ENCODE results near the gene RRAS. TPM values are rescaled to one million over a fixed set of nuclear protein-coding genes. Genes with fewer than 3 reads are reported as not detected.
A peak's percentile ranks its signal among the peaks of the same experiment; 100 is the strongest.

The RRAS gene
- total RNA-seq = 10 to 100 TPM in 3 of 5 donors, 1 to 10 TPM in 2; 8.5 to 15.4 (median 13.0) TPM
- 4.8 TPM for total RNA-seq (2013)
- 0.40 to 6.7 (median 4.1) reads per million in 29 experiments for total RNA-seq

GRCh38 chr19:49640113-49640898, at the start of gene RRAS:
TSS of gene RRAS (minus strand) at chr19:49640143. CDS start at chr19:49640098, 45 bp downstream.
- peaks cover 56 to 68% (median 67%) of the 10 kb centered on the region in 3 donors for H3K4me1 Mint-ChIP-seq
- POLR2A ChIA-PET = interaction anchor here (0.5 to 1.4 kb wide), 11 partner anchors 24 to 1475 kb away, joined by 3 to 11 read pairs (median 5); partner anchors contain the start of genes IRF3 (in 1 of the 2), MED25 (in 1 of the 2) and NUP62 (in 1 of the 2)

GRCh38 chr19:49689133-49690078, 49.5 kb upstream of the RRAS start, which contains the start of gene ADM5:
TSS of gene ADM5 (plus strand) at chr19:49689594. CDS start at chr19:49689838, 244 bp downstream.
- H3K27me3 ChIP-seq (replicated peaks in 1 of 2; ENCODE audit: control insufficient read depth in 2 of 2, extremely low read depth in 1 of 2, insufficient read depth in 2 of 2, low read length in 1 of 2) = peaks cover 5 to 46% of the 10 kb centered on the region in 2 experiments
- peak; percentile 37 to 56 (median 51) for ATAC-seq (replicated peaks in 1 of 4)
- DNase-seq = peak in 20 of 35 experiments; percentile 19 to 60 (median 43)
- peaks cover 13 to 26% of the 10 kb centered on the region in 2 donors for H3K27me3 Mint-ChIP-seq
- no peak within 1 kb of the TSS for H3K27ac ChIP-seq (ENCODE audit: low read length)
- peak within 1 kb of the TSS; percentile 52 to 60 for H3K4me3 ChIP-seq (ENCODE audit: control insufficient read depth in 1 of 2, extremely low read depth in 1 of 2, low read length in 1 of 2)
- H3K4me3 Mint-ChIP-seq = peak within 1 kb of the TSS; percentile 82 to 89 (median 85)
- H3K9me3 Mint-ChIP-seq = no peaks in the 10 kb centered on the region
- peaks cover 16% of the 10 kb centered on the region for H3K36me3 Mint-ChIP-seq
- peak within 1 kb of the TSS; percentile 73 for H3K27ac Mint-ChIP-seq
- WGBS (ENCODE audit: insufficient coverage) = 50% methylated on average over 48 of the region's 54 CpGs
- H3K9me3 ChIP-seq = no peaks in the 10 kb centered on the region
- peaks cover 4 to 31% of the 10 kb centered on the region in 2 donors for H3K36me3 ChIP-seq (ENCODE audit: control insufficient read depth in 2 of 2, extremely low read depth in 1 of 2, insufficient read depth in 1 of 2, low read length in 1 of 2)
- H3K4me1 ChIP-seq (ENCODE audit: control insufficient read depth in 1 of 2, extremely low read depth in 1 of 2, insufficient read depth in 2 of 2, low read length in 2 of 2) = peaks cover 4 to 30% of the 10 kb centered on the region in 2 experiments
- peaks cover 19 to 26% (median 25%) of the 10 kb centered on the region in 3 donors for H3K4me1 Mint-ChIP-seq
- CTCF ChIA-PET = no interaction called here
- POLR2A ChIA-PET = no interaction called here

More at GRCh38 chr19:49640113-49640898, at the start of gene RRAS:
- H3K4me3 Mint-ChIP-seq = peak within 1 kb of the TSS; percentile 88 to 96 (median 95)
- H3K27me3 ChIP-seq (replicated peaks in 1 of 2; ENCODE audit: control insufficient read depth in 2 of 2, extremely low read depth in 1 of 2, insufficient read depth in 2 of 2, low read length in 1 of 2) = no peaks in the 10 kb centered on the region
- peaks cover 16 to 58% of the 10 kb centered on the region in 2 experiments for H3K4me1 ChIP-seq (ENCODE audit: control insufficient read depth in 1 of 2, extremely low read depth in 1 of 2, insufficient read depth in 2 of 2, low read length in 2 of 2)
- H3K4me3 ChIP-seq (ENCODE audit: control insufficient read depth in 1 of 2, extremely low read depth in 1 of 2, low read length in 1 of 2) = peak within 1 kb of the TSS; percentile 72 to 74
- peak; percentile 96 to 100 (median 99) for DNase-seq
- H3K36me3 Mint-ChIP-seq = no peaks in the 10 kb centered on the region
- H3K9me3 Mint-ChIP-seq = no peaks in the 10 kb centered on the region
- peaks cover 0 to 6% of the 10 kb centered on the region in 2 donors for H3K36me3 ChIP-seq (ENCODE audit: control insufficient read depth in 2 of 2, extremely low read depth in 1 of 2, insufficient read depth in 1 of 2, low read length in 1 of 2)
- ATAC-seq (replicated peaks in 1 of 4) = peak; percentile 71 to 76 (median 74)
- no peaks in the 10 kb centered on the region for H3K9me3 ChIP-seq
- peak within 1 kb of the TSS; percentile 92 for H3K27ac ChIP-seq (ENCODE audit: low read length)
- WGBS (ENCODE audit: insufficient coverage) = under 1% methylated on average over 46 of the region's 51 CpGs
- peak within 1 kb of the TSS; percentile 97 for H3K27ac Mint-ChIP-seq
- H3K27me3 Mint-ChIP-seq = no peaks in the 10 kb centered on the region
- CTCF ChIA-PET = interaction anchor here in 1 of 2 donors (0.5 to 3.0 kb wide), 15 partner anchors 21 to 1306 kb away, joined by 3 to 30 read pairs (median 4); partner anchors contain the start of genes AP2A1, BCL2L12, IRF3 and PRMT1

GRCh38 chr19:49688531-49689132, 48.7 kb upstream of the RRAS start:
- ChIA-PET CTCF (interaction anchor here in 1 of 2 donors (0.6 kb wide), 1 partner anchor 40 kb away, joined by 3 read pairs; no protein-coding TSS in a partner anchor), POLR2A (no interaction called here)
- Mint-ChIP-seq H3K4me1 (peaks cover 19 to 26% (median 25%) of the 10 kb centered on the region in 3 donors), H3K27ac (no peak overlapping the region), H3K36me3 (peaks cover 24% of the 10 kb centered on the region), H3K9me3 (no peaks in the 10 kb centered on the region), H3K27me3 (peaks cover 13 to 26% of the 10 kb centered on the region in 2 donors), H3K4me3 (peak overlapping the region in 1 of 3 donors; percentile 8)
- H3K4me3 ChIP-seq (ENCODE audit: control insufficient read depth in 1 of 2, extremely low read depth in 1 of 2, low read length in 1 of 2) = no peak overlapping the region
- H3K36me3 ChIP-seq (ENCODE audit: control insufficient read depth in 2 of 2, extremely low read depth in 1 of 2, insufficient read depth in 1 of 2, low read length in 1 of 2) = peaks cover 10 to 39% of the 10 kb centered on the region in 2 donors
- H3K27ac ChIP-seq (ENCODE audit: low read length) = no peak overlapping the region
- ATAC-seq (replicated peaks in 1 of 4) (no peak), DNase-seq (no peak)
- peaks cover 4 to 33% of the 10 kb centered on the region in 2 experiments for H3K4me1 ChIP-seq (ENCODE audit: control insufficient read depth in 1 of 2, extremely low read depth in 1 of 2, insufficient read depth in 2 of 2, low read length in 2 of 2)
- WGBS (ENCODE audit: insufficient coverage) = 87% methylated on average over 3 of the region's 12 CpGs
- H3K9me3 ChIP-seq = no peaks in the 10 kb centered on the region
- peaks cover 5 to 46% of the 10 kb centered on the region in 2 experiments for H3K27me3 ChIP-seq (replicated peaks in 1 of 2; ENCODE audit: control insufficient read depth in 2 of 2, extremely low read depth in 1 of 2, insufficient read depth in 2 of 2, low read length in 1 of 2)

GRCh38 chr19:49687566-49688316, 47.8 kb upstream of the RRAS start:
- Histone ChIP-seq H3K27me3 (replicated peaks in 1 of 2; ENCODE audit: control insufficient read depth in 2 of 2, extremely low read depth in 1 of 2, insufficient read depth in 2 of 2, low read length in 1 of 2) (peaks cover 5 to 40% of the 10 kb centered on the region in 2 experiments), H3K36me3 (ENCODE audit: control insufficient read depth in 2 of 2, extremely low read depth in 1 of 2, insufficient read depth in 1 of 2, low read length in 1 of 2) (peaks cover 11 to 45% of the 10 kb centered on the region in 2 donors), H3K4me1 (ENCODE audit: control insufficient read depth in 1 of 2, extremely low read depth in 1 of 2, insufficient read depth in 2 of 2, low read length in 2 of 2) (peaks cover 4 to 33% of the 10 kb centered on the region in 2 experiments), H3K4me3 (ENCODE audit: control insufficient read depth in 1 of 2, extremely low read depth in 1 of 2, low read length in 1 of 2) (no peak overlapping the region), H3K9me3 (no peaks in the 10 kb centered on the region), H3K27ac (ENCODE audit: low read length) (no peak overlapping the region)
- H3K4me1 Mint-ChIP-seq = peaks cover 19 to 26% (median 23%) of the 10 kb centered on the region in 3 donors
- H3K27me3 Mint-ChIP-seq = peaks cover 13 to 21% of the 10 kb centered on the region in 2 donors
- DNase-seq (no peak), ATAC-seq (replicated peaks in 1 of 4) (no peak)
- H3K4me3 Mint-ChIP-seq = no peak overlapping the region
- WGBS (ENCODE audit: insufficient coverage) = 71% methylated on average over 10 of the region's 26 CpGs
- ChIA-PET POLR2A (no interaction called here), CTCF (interaction anchor here in 1 of 2 donors (0.6 kb wide), 1 partner anchor 39 kb away, joined by 3 read pairs; no protein-coding TSS in a partner anchor)
- H3K36me3 Mint-ChIP-seq = peaks cover 24% of the 10 kb centered on the region
- H3K27ac Mint-ChIP-seq = no peak overlapping the region
- H3K9me3 Mint-ChIP-seq = no peaks in the 10 kb centered on the region

GRCh38 chr19:49687150-49687549, 47.2 kb upstream of the RRAS start:
- H3K36me3 Mint-ChIP-seq = peaks cover 28% of the 10 kb centered on the region
- ATAC-seq (replicated peaks in 1 of 4) (no peak), DNase-seq (no peak)
- ChIA-PET POLR2A (no interaction called here), CTCF (interaction anchor here in 1 of 2 donors (0.6 kb wide), 1 partner anchor 506 kb away, joined by 4 read pairs; no protein-coding TSS in a partner anchor)
- Histone ChIP-seq H3K4me3 (ENCODE audit: control insufficient read depth in 1 of 2, extremely low read depth in 1 of 2, low read length in 1 of 2) (no peak overlapping the region), H3K4me1 (ENCODE audit: control insufficient read depth in 1 of 2, extremely low read depth in 1 of 2, insufficient read depth in 2 of 2, low read length in 2 of 2) (peaks cover 4 to 33% of the 10 kb centered on the region in 2 experiments), H3K9me3 (no peaks in the 10 kb centered on the region), H3K27me3 (replicated peaks in 1 of 2; ENCODE audit: control insufficient read depth in 2 of 2, extremely low read depth in 1 of 2, insufficient read depth in 2 of 2, low read length in 1 of 2) (peaks cover 5 to 34% of the 10 kb centered on the region in 2 experiments), H3K27ac (ENCODE audit: low read length) (no peak overlapping the region), H3K36me3 (ENCODE audit: control insufficient read depth in 2 of 2, extremely low read depth in 1 of 2, insufficient read depth in 1 of 2, low read length in 1 of 2) (peaks cover 11 to 49% of the 10 kb centered on the region in 2 donors)
- 83% methylated on average over 2 of the region's 12 CpGs for WGBS (ENCODE audit: insufficient coverage)
- H3K27ac Mint-ChIP-seq = no peak overlapping the region
- peaks cover 13 to 15% of the 10 kb centered on the region in 2 donors for H3K27me3 Mint-ChIP-seq
- H3K4me1 Mint-ChIP-seq = peaks cover 19 to 26% (median 24%) of the 10 kb centered on the region in 3 donors
- no peak overlapping the region for H3K4me3 Mint-ChIP-seq
- no peaks in the 10 kb centered on the region for H3K9me3 Mint-ChIP-seq

Measured in T-cell (primary cell).